ENCODE data around the gene SCAF4.

- no peak for TF ChIP-seq CTCF (IDR thresholded peaks at IDR 0.05)
- no peak for TF ChIP-seq POLR2A (IDR thresholded peaks at IDR 0.05)
Observed at GRCh38 chr21:31678478-31678877, 53.4 kb downstream of the SCAF4 start.

Measured in adrenal gland (tissue), 5 donors.